Right lobe of liver (tissue), 4 donors: ENCODE results near the gene TRPM3.

Experiments
- CTCF ChIP-seq, 4 donors: fragments of 200-600 bp in 3 of 4; fragments of 450-650 bp in 1 of 4; IDR thresholded peaks; one replicate each; pipeline versions ENCODE4 v1.5.1 to v1.8.0; 2016 to 2022; ENCODE audit warnings: antibody characterized with exemption in 4 of 4, mild to moderate bottlenecking in 2 of 4
- POLR2A ChIP-seq: fragments of 450-650 bp; IDR thresholded peaks from one replicate; pipeline ENCODE4 v1.6.1; 2017; ENCODE audit warnings: antibody characterized with exemption, mild to moderate bottlenecking
- donor health status: DM: no; HTN: no; CAD: no.
- donor health status: DM: no; HTN: no; CAD: no.
- donor health status: DM: no; HTN: yes; CAD: no.

GRCh38 chr9:70581955-70582350, 539.5 kb downstream of the TRPM3 start:
- TF ChIP-seq CTCF (IDR thresholded peaks at IDR 0.05) = no peak
- no peak for TF ChIP-seq POLR2A
